SK-N-MC (cell line): ENCODE measurements around the gene CDCA7L.

ENCODE experiments used
- EZH2 ChIP-seq: fragments of 200-600 bp; sonication (generic); IDR thresholded peaks from one replicate; pipeline ENCODE4 v1.6.1; 2017; ENCODE audit warnings: antibody characterized with exemption
- POLR2AphosphoS5 ChIP-seq: IDR thresholded peaks from 2 replicates; pipeline ENCODE4 v1.6.1; 2012; ENCODE audit warnings: mild to moderate bottlenecking, low read depth, low read length, borderline replicate concordance

DNA sequence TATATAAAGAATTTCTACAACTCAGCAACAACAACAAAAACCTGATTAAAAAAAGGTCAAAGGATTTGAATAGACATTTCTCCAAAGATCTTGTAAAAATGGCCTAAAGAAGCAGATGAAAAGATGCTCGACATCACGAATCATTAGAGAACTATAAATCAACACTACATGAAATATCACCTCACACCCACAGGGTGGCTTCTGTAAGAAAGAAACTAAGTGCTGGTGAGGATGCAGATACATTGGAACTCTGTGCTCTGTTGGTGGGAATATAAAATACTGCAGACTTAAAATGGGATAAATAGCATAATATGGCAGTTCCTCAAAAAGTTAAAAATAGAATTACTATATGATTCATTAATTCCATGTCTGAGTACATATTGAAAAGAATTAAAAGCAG is 38.3 kb upstream of the CDCA7L start:
- TF ChIP-seq EZH2 (no peak), POLR2AphosphoS5 (no peak)
